GM23338 (cell line): ENCODE data around the gene ORM1. TPM values are rescaled to one million over a fixed set of nuclear protein-coding genes. Genes with fewer than 3 reads are reported as not detected.

Experiments used
- ATAC-seq: fragments of 200-7000 bp; cut with Tn5 transposase; 3 replicates; pipeline ENCODE4 v1.9.1; 2020
- DNase-seq: peaks from one replicate; pipeline ENCODE4 v3.0.0-alpha.2; 2015; ENCODE audit warnings: low spot score
- H2AFZ ChIP-seq: fragments of 200-600 bp; sonication (generic); 2 replicates; pipeline ENCODE4 v1.8.0; 2016; ENCODE audit warnings: antibody characterized with exemption, mild to moderate bottlenecking, moderate library complexity
- H3F3A ChIP-seq: fragments of 200-600 bp; sonication (generic); replicated peaks from 2 replicates; pipeline ENCODE4 v1.8.0; 2017; ENCODE audit warnings: antibody characterized with exemption, mixed run types, low read depth
- H3K27ac ChIP-seq: fragments of 200-600 bp; sonication (generic); 2 replicates; pipeline ENCODE4 v1.6.1; 2016; ENCODE audit warnings: low read depth
- H3K27me3 ChIP-seq: fragments of 200-600 bp; sonication (generic); 2 replicates; pipeline ENCODE4 v1.8.0; 2016; ENCODE audit warnings: mild to moderate bottlenecking, mixed run types, moderate library complexity; ENCODE audit not compliant: insufficient read depth
- H3K36me3 ChIP-seq: fragments of 200-600 bp; sonication (generic); 2 replicates; pipeline ENCODE4 v1.8.0; 2016; ENCODE audit warnings: mild to moderate bottlenecking; ENCODE audit not compliant: insufficient read depth
- H3K4me1 ChIP-seq: fragments of 200-600 bp; sonication (generic); 2 replicates; pipeline ENCODE4 v1.8.0; 2016; ENCODE audit warnings: mild to moderate bottlenecking, moderate library complexity; ENCODE audit not compliant: insufficient read depth
- H3K4me2 ChIP-seq: fragments of 200-600 bp; sonication (generic); 2 replicates; pipeline ENCODE4 v1.7.1; 2017; ENCODE audit warnings: mixed run types
- H3K4me3 ChIP-seq: fragments of 200-600 bp; sonication (generic); 2 replicates; pipeline ENCODE4 v1.6.1; 2016; ENCODE audit warnings: mixed run types
- H3K79me2 ChIP-seq: fragments of 200-600 bp; sonication (generic); replicated peaks from 2 replicates; pipeline ENCODE4 v1.8.0; 2017; ENCODE audit warnings: mild to moderate bottlenecking; ENCODE audit not compliant: insufficient read depth
- H3K9me2 ChIP-seq: fragments of 200-600 bp; sonication (generic); 2 replicates; pipeline ENCODE4 v1.8.0; 2017; ENCODE audit not compliant: insufficient read depth
- H4K20me1 ChIP-seq: fragments of 200-600 bp; sonication (generic); replicated peaks from 2 replicates; pipeline ENCODE4 v1.8.0; 2017; ENCODE audit warnings: mild to moderate bottlenecking; ENCODE audit not compliant: insufficient read depth
- H3K27ac Mint-ChIP-seq: 2 replicates; pipeline ENCODE4 v1.8.0; 2020; ENCODE audit warnings: inconsistent platforms, mild to moderate bottlenecking, moderate library complexity, mixed read lengths
- H3K27me3 Mint-ChIP-seq: 3 replicates; pipeline ENCODE4 v1.8.0; 2022; ENCODE audit warnings: low read depth, mild to moderate bottlenecking, moderate library complexity, mixed read lengths, inconsistent platforms; ENCODE audit not compliant: insufficient read depth, poor library complexity
- H3K36me3 Mint-ChIP-seq: 3 replicates; pipeline ENCODE4 v1.8.0; 2021; ENCODE audit warnings: low read depth, mild to moderate bottlenecking, inconsistent platforms, moderate library complexity, mixed read lengths
- H3K4me1 Mint-ChIP-seq: 3 replicates; pipeline ENCODE4 v1.8.0; 2020; ENCODE audit warnings: mild to moderate bottlenecking, inconsistent platforms, mixed read lengths
- H3K4me3 Mint-ChIP-seq: 3 replicates; pipeline ENCODE4 v1.8.0; 2021; ENCODE audit warnings: moderate library complexity, mild to moderate bottlenecking, inconsistent platforms, mixed read lengths
- H3K9me3 Mint-ChIP-seq: 3 replicates; pipeline ENCODE4 v1.8.0; 2020; ENCODE audit warnings: moderate library complexity, mild to moderate bottlenecking, inconsistent platforms, mixed read lengths
- CREB1 ChIP-seq: fragments of 250-450 bp; sonication (Bioruptor Pico); IDR thresholded peaks from 2 replicates; pipeline ENCODE4 v1.5.0; 2020; ENCODE audit warnings: low read depth, mild to moderate bottlenecking, moderate library complexity
- EZH2 ChIP-seq: fragments of 200-600 bp; sonication (generic); IDR thresholded peaks from one replicate; pipeline ENCODE4 v1.8.0; 2017; ENCODE audit warnings: antibody characterized with exemption, mild to moderate bottlenecking, low read depth; ENCODE audit not compliant: unreplicated experiment
- EZH2phosphoT487 ChIP-seq: fragments of 200-600 bp; sonication (generic); IDR thresholded peaks from one replicate; pipeline ENCODE4 v1.8.1; 2018; ENCODE audit warnings: antibody characterized with exemption; ENCODE audit not compliant: unreplicated experiment
- JUNB ChIP-seq: IDR thresholded peaks from one replicate; pipeline ENCODE4 v1.6.1; 2016; ENCODE audit warnings: antibody characterized with exemption; ENCODE audit not compliant: unreplicated experiment
- NANOG ChIP-seq: IDR thresholded peaks from 2 replicates; pipeline ENCODE4 v1.6.1; 2016; ENCODE audit warnings: antibody characterized with exemption, borderline replicate concordance
- POLR2AphosphoS5 ChIP-seq: IDR thresholded peaks from 2 replicates; pipeline ENCODE4 v1.6.1; 2016; ENCODE audit warnings: antibody characterized with exemption, low read depth
- STAT1 ChIP-seq: IDR thresholded peaks from one replicate; pipeline ENCODE4 v1.6.1; 2016; ENCODE audit warnings: antibody characterized with exemption; ENCODE audit not compliant: unreplicated experiment
- ZNF114 ChIP-seq: fragments of 250-450 bp; sonication (Bioruptor Pico); IDR thresholded peaks from 2 replicates; pipeline ENCODE4 v1.5.0; 2020; ENCODE audit warnings: mild to moderate bottlenecking, moderate library complexity
- ZNF331 ChIP-seq: fragments of 250-450 bp; sonication (Bioruptor Pico); IDR thresholded peaks from 2 replicates; pipeline ENCODE4 v1.5.0; 2020; ENCODE audit warnings: low read depth, mild to moderate bottlenecking, moderate library complexity
- polyA plus RNA-seq: library from polyadenylated mRNA; unstranded; fragments of >200 nt; fragmentation: Nextera tagmentation; extraction: Ambion mirVana; gene quantifications from 2 replicates; pipeline ENCODE4 v1.2.1, GENCODE V29; 2016
- total RNA-seq: library from RNA; depleted of rRNA; stranded (reverse); fragments of >200 nt; shearing (Covaris generic); gene quantifications from 2 replicates; pipeline ENCODE4 v1.2.3, GENCODE V29; 2014
- TF ChIP-seq, protein P1 (sequence below): IDR thresholded peaks from one replicate; pipeline ENCODE4 v1.6.1; 2018; ENCODE audit warnings: antibody characterized with exemption; ENCODE audit not compliant: unreplicated experiment
- TF ChIP-seq, protein P2 (sequence below): fragments of 250-450 bp; sonication (Bioruptor Pico); IDR thresholded peaks from 2 replicates; pipeline ENCODE4 v1.5.0; 2020; ENCODE audit warnings: mild to moderate bottlenecking, moderate library complexity
- TF ChIP-seq, protein P3 (sequence below): IDR thresholded peaks from 2 replicates; pipeline ENCODE4 v1.6.1; 2016; ENCODE audit warnings: antibody characterized with exemption
- TF ChIP-seq, protein P4 (sequence below), 2 experiments: fragments of 200-600 bp in 1 of 2; sonication (generic) in 1 of 2; conservative IDR thresholded peaks; 2 replicates each; pipeline versions ENCODE4 v1.5.1 to v1.6.1; 2016 to 2017; ENCODE audit warnings: antibody characterized with exemption in 2 of 2, low read depth in 2 of 2, mild to moderate bottlenecking in 2 of 2, moderate library complexity in 1 of 2

Gene ORM1
- total and polyA plus RNA-seq, 2 experiments from 2014 or later = not detected

DNA sequence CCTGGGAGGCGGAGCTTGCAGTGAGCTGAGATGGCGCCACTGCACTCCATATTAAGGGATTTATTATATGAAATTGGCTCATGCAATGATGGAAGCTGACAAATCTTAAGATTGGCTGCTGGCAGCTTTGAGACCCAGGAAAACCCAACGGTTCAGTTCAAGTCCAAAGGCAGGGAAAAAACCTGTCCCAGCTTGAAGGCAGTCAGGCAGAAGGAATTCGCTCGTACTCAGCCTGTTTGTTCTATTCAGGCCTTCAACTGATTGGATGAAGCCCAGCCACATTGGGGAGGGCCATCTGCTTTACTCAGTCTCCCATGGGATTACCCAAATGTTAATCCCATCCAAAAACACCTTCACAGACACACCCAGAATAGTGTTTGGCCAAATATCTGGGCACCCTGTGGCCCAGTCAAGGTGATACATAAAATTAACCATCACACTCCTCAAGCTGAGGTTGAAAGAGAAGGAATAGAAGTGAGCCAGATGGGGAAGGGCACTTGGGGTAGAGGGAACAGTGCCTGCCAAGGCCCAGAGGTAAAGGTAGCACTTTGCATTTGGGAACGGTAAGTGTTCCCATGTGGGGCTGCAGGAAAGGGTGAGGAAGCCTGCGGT, 8.5 kb upstream of the ORM1 start:
- no peak overlapping the region for H3K27ac Mint-ChIP-seq
- H3K9me3 Mint-ChIP-seq = no peaks in the 10 kb centered on the region; the same call in 2 of the 3 replicates

More for the DNA sequence above, 8.5 kb upstream of the ORM1 start:
- no peak overlapping the region for H3K4me3 Mint-ChIP-seq
- no peak overlapping the region for H2AFZ ChIP-seq
- no peaks in the 10 kb centered on the region for H4K20me1 ChIP-seq
- DNase-seq (no peak), ATAC-seq (no peak)
- H3K4me1 ChIP-seq = no peaks in the 10 kb centered on the region
- TF ChIP-seq CREB1 (no peak), ZNF331 (no peak), STAT1 (no peak), NANOG (no peak), EZH2phosphoT487 (no peak), JUNB (no peak), EZH2 (no peak), POLR2AphosphoS5 (no peak), ZNF114 (no peak)
- TF ChIP-seq, protein P1, sequence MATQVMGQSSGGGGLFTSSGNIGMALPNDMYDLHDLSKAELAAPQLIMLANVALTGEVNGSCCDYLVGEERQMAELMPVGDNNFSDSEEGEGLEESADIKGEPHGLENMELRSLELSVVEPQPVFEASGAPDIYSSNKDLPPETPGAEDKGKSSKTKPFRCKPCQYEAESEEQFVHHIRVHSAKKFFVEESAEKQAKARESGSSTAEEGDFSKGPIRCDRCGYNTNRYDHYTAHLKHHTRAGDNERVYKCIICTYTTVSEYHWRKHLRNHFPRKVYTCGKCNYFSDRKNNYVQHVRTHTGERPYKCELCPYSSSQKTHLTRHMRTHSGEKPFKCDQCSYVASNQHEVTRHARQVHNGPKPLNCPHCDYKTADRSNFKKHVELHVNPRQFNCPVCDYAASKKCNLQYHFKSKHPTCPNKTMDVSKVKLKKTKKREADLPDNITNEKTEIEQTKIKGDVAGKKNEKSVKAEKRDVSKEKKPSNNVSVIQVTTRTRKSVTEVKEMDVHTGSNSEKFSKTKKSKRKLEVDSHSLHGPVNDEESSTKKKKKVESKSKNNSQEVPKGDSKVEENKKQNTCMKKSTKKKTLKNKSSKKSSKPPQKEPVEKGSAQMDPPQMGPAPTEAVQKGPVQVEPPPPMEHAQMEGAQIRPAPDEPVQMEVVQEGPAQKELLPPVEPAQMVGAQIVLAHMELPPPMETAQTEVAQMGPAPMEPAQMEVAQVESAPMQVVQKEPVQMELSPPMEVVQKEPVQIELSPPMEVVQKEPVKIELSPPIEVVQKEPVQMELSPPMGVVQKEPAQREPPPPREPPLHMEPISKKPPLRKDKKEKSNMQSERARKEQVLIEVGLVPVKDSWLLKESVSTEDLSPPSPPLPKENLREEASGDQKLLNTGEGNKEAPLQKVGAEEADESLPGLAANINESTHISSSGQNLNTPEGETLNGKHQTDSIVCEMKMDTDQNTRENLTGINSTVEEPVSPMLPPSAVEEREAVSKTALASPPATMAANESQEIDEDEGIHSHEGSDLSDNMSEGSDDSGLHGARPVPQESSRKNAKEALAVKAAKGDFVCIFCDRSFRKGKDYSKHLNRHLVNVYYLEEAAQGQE = no peak
- TF ChIP-seq, protein P2, sequence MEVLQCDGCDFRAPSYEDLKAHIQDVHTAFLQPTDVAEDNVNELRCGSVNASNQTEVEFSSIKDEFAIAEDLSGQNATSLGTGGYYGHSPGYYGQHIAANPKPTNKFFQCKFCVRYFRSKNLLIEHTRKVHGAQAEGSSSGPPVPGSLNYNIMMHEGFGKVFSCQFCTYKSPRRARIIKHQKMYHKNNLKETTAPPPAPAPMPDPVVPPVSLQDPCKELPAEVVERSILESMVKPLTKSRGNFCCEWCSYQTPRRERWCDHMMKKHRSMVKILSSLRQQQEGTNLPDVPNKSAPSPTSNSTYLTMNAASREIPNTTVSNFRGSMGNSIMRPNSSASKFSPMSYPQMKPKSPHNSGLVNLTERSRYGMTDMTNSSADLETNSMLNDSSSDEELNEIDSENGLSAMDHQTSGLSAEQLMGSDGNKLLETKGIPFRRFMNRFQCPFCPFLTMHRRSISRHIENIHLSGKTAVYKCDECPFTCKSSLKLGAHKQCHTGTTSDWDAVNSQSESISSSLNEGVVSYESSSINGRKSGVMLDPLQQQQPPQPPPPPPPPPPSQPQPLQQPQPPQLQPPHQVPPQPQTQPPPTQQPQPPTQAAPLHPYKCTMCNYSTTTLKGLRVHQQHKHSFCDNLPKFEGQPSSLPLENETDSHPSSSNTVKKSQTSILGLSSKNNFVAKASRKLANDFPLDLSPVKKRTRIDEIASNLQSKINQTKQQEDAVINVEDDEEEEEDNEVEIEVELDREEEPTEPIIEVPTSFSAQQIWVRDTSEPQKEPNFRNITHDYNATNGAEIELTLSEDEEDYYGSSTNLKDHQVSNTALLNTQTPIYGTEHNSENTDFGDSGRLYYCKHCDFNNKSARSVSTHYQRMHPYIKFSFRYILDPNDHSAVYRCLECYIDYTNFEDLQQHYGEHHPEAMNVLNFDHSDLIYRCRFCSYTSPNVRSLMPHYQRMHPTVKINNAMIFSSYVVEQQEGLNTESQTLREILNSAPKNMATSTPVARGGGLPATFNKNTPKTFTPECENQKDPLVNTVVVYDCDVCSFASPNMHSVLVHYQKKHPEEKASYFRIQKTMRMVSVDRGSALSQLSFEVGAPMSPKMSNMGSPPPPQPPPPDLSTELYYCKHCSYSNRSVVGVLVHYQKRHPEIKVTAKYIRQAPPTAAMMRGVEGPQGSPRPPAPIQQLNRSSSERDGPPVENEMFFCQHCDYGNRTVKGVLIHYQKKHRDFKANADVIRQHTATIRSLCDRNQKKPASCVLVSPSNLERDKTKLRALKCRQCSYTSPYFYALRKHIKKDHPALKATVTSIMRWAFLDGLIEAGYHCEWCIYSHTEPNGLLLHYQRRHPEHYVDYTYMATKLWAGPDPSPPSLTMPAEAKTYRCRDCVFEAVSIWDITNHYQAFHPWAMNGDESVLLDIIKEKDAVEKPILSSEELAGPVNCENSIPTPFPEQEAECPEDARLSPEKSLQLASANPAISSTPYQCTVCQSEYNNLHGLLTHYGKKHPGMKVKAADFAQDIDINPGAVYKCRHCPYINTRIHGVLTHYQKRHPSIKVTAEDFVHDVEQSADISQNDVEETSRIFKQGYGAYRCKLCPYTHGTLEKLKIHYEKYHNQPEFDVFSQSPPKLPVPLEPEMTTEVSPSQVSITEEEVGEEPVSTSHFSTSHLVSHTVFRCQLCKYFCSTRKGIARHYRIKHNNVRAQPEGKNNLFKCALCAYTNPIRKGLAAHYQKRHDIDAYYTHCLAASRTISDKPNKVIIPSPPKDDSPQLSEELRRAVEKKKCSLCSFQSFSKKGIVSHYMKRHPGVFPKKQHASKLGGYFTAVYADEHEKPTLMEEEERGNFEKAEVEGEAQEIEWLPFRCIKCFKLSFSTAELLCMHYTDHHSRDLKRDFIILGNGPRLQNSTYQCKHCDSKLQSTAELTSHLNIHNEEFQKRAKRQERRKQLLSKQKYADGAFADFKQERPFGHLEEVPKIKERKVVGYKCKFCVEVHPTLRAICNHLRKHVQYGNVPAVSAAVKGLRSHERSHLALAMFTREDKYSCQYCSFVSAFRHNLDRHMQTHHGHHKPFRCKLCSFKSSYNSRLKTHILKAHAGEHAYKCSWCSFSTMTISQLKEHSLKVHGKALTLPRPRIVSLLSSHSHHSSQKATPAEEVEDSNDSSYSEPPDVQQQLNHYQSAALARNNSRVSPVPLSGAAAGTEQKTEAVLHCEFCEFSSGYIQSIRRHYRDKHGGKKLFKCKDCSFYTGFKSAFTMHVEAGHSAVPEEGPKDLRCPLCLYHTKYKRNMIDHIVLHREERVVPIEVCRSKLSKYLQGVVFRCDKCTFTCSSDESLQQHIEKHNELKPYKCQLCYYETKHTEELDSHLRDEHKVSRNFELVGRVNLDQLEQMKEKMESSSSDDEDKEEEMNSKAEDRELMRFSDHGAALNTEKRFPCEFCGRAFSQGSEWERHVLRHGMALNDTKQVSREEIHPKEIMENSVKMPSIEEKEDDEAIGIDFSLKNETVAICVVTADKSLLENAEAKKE = no peak
- TF ChIP-seq, protein P3, sequence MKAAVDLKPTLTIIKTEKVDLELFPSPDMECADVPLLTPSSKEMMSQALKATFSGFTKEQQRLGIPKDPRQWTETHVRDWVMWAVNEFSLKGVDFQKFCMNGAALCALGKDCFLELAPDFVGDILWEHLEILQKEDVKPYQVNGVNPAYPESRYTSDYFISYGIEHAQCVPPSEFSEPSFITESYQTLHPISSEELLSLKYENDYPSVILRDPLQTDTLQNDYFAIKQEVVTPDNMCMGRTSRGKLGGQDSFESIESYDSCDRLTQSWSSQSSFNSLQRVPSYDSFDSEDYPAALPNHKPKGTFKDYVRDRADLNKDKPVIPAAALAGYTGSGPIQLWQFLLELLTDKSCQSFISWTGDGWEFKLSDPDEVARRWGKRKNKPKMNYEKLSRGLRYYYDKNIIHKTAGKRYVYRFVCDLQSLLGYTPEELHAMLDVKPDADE = no peak
- TF ChIP-seq, protein P4, sequence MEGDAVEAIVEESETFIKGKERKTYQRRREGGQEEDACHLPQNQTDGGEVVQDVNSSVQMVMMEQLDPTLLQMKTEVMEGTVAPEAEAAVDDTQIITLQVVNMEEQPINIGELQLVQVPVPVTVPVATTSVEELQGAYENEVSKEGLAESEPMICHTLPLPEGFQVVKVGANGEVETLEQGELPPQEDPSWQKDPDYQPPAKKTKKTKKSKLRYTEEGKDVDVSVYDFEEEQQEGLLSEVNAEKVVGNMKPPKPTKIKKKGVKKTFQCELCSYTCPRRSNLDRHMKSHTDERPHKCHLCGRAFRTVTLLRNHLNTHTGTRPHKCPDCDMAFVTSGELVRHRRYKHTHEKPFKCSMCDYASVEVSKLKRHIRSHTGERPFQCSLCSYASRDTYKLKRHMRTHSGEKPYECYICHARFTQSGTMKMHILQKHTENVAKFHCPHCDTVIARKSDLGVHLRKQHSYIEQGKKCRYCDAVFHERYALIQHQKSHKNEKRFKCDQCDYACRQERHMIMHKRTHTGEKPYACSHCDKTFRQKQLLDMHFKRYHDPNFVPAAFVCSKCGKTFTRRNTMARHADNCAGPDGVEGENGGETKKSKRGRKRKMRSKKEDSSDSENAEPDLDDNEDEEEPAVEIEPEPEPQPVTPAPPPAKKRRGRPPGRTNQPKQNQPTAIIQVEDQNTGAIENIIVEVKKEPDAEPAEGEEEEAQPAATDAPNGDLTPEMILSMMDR (conservative IDR thresholded peaks at IDR 0.05; ENCODE audit: low read depth in 2 of 2) = no peak
- no peak overlapping the region for H3K27ac ChIP-seq
- no peak overlapping the region for H3K4me3 ChIP-seq
- H3K9me2 ChIP-seq = no peaks in the 10 kb centered on the region
- peaks cover 6% of the 10 kb centered on the region for H3K27me3 Mint-ChIP-seq
- H3F3A ChIP-seq = no peaks in the 10 kb centered on the region
- peaks cover 8% of the 10 kb centered on the region for H3K4me1 Mint-ChIP-seq
- no peaks in the 10 kb centered on the region for H3K27me3 ChIP-seq
- H3K79me2 ChIP-seq = no peaks in the 10 kb centered on the region
- no peak overlapping the region for H3K4me2 ChIP-seq
- H3K36me3 Mint-ChIP-seq = no peaks in the 10 kb centered on the region
- no peaks in the 10 kb centered on the region for H3K36me3 ChIP-seq
